ENCODE measurements around the gene SLC25A12. TPM values are rescaled to one million over a fixed set of nuclear protein-coding genes. Genes with fewer than 3 reads are reported as not detected.

Gene SLC25A12
- total RNA-seq, 1 donor from 2014 or later: 10.8 TPM

- no peaks in the 10 kb centered on the region for H3K9me3 ChIP-seq
- H3K4me3 ChIP-seq: no peak overlapping the region
- H3K27me3 ChIP-seq (ENCODE audit: low read depth): no peaks in the 10 kb centered on the region
- no peaks in the 10 kb centered on the region for H3K4me1 ChIP-seq
- no peak for ATAC-seq
- intact Hi-C loops (cut with DNase I): no loop called here
- no peak overlapping the region for H3K27ac ChIP-seq
- H3K36me3 ChIP-seq: peaks cover 37% of the 10 kb centered on the region
- no peak for DNase-seq
- no peak for TF ChIP-seq CTCF (IDR thresholded peaks at IDR 0.05)
Measured at GRCh38 chr2:171754254-171754939, 139.6 kb downstream of the SLC25A12 start.

GRCh38 chr2:171747371-171747770, 146.7 kb downstream of the SLC25A12 start:
- no peaks in the 10 kb centered on the region for H3K9me3 ChIP-seq
- H3K27ac ChIP-seq: no peak overlapping the region
- no peak overlapping the region for H3K4me3 ChIP-seq
- intact Hi-C loops (cut with DNase I): no loop called here
- no peak for TF ChIP-seq CTCF (IDR thresholded peaks at IDR 0.05)
- H3K4me1 ChIP-seq: no peaks in the 10 kb centered on the region
- H3K36me3 ChIP-seq: peaks cover 91% of the 10 kb centered on the region
- no peaks in the 10 kb centered on the region for H3K27me3 ChIP-seq (ENCODE audit: low read depth)
- ATAC-seq: no peak
- no peak for DNase-seq

- no peak for TF ChIP-seq CTCF (IDR thresholded peaks at IDR 0.05)
- no peak overlapping the region for H3K27ac ChIP-seq
- peaks cover 93% of the 10 kb centered on the region for H3K36me3 ChIP-seq
- H3K9me3 ChIP-seq: no peaks in the 10 kb centered on the region
- DNase-seq: no peak
- ATAC-seq: no peak
- no peaks in the 10 kb centered on the region for H3K27me3 ChIP-seq (ENCODE audit: low read depth)
- H3K4me1 ChIP-seq: no peaks in the 10 kb centered on the region
- intact Hi-C loops (cut with DNase I): no loop called here
- H3K4me3 ChIP-seq: no peak overlapping the region
Measured at GRCh38 chr2:171745806-171746205, 148.2 kb downstream of the SLC25A12 start.

GRCh38 chr2:171745141-171745540, 148.9 kb downstream of the SLC25A12 start:
- intact Hi-C loops (cut with DNase I): no loop called here
- no peak for DNase-seq
- H3K4me1 ChIP-seq: no peaks in the 10 kb centered on the region
- H3K27ac ChIP-seq: no peak overlapping the region
- H3K36me3 ChIP-seq: peaks cover 87% of the 10 kb centered on the region
- ATAC-seq: no peak
- H3K9me3 ChIP-seq: no peaks in the 10 kb centered on the region
- H3K4me3 ChIP-seq: no peak overlapping the region
- no peaks in the 10 kb centered on the region for H3K27me3 ChIP-seq (ENCODE audit: low read depth)
- no peak for TF ChIP-seq CTCF (IDR thresholded peaks at IDR 0.05)

GRCh38 chr2:171742760-171743159, 151.3 kb downstream of the SLC25A12 start:
- Histone ChIP-seq H3K4me3 (no peak overlapping the region), H3K9me3 (no peaks in the 10 kb centered on the region), H3K4me1 (no peaks in the 10 kb centered on the region), H3K27ac (no peak overlapping the region), H3K36me3 (peaks cover 78% of the 10 kb centered on the region), H3K27me3 (ENCODE audit: low read depth) (no peaks in the 10 kb centered on the region)
- DNase-seq (no peak), ATAC-seq (no peak)
- intact Hi-C loops (cut with DNase I): no loop called here
- TF ChIP-seq CTCF (IDR thresholded peaks at IDR 0.05): no peak
